ENCODE data around the gene ZNF598.

GRCh38 chr16:2031081-2031577, 21.5 kb upstream of the ZNF598 start:
- TF ChIP-seq EZH2phosphoT487 (IDR thresholded peaks at IDR 0.05; ENCODE audit: unreplicated experiment) (no peak), CTCF (conservative IDR thresholded peaks at IDR 0.05; ENCODE audit: low read depth in 2 of 2) (no peak), EZH2 (IDR thresholded peaks at IDR 0.05; ENCODE audit: low read depth, unreplicated experiment) (no peak)

Measured in GM23338 (cell line).